Peyer's patch (tissue), 4 donors: Measurements from ENCODE around the gene VEGFD.

ENCODE experiments used
- POLR2A ChIP-seq, 2 donors: fragments of 450-650 bp; IDR thresholded peaks; one replicate each; pipeline ENCODE4 v1.5.1; 2017; ENCODE audit warnings: antibody characterized with exemption in 2 of 2, mild to moderate bottlenecking in 2 of 2, moderate library complexity in 2 of 2
- TF ChIP-seq, protein P1 (sequence below), 6 experiments: fragments of 450-650 bp in 4 of 6; fragments of 200-600 bp in 2 of 6; sonication (generic) in 1 of 6; IDR thresholded peaks; one replicate each; pipeline ENCODE4 v1.5.1; 2017 to 2019; ENCODE audit warnings: antibody characterized with exemption in 6 of 6, mild to moderate bottlenecking in 3 of 6, moderate library complexity in 1 of 6

DNA sequence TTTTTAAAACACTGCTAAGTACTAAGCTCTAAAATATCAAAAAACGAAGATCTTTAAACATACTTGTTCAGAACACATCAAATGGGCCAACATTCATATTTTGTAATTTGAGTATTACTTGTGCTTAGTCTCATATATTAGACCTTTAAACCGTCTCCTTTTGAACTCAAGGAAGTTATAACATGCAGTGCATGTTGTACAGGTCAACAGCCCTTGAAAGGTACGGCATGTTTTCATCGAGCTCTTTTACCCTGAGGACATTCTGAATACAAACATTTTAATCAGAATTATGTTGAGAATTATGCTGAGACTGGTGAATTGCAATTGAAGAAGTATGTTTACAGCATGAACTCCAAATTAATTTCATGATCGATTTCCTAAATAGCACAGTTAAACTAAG lies 61.7 kb downstream of the VEGFD start:
- TF ChIP-seq POLR2A (IDR thresholded peaks at IDR 0.05): no peak
- TF ChIP-seq, protein P1, sequence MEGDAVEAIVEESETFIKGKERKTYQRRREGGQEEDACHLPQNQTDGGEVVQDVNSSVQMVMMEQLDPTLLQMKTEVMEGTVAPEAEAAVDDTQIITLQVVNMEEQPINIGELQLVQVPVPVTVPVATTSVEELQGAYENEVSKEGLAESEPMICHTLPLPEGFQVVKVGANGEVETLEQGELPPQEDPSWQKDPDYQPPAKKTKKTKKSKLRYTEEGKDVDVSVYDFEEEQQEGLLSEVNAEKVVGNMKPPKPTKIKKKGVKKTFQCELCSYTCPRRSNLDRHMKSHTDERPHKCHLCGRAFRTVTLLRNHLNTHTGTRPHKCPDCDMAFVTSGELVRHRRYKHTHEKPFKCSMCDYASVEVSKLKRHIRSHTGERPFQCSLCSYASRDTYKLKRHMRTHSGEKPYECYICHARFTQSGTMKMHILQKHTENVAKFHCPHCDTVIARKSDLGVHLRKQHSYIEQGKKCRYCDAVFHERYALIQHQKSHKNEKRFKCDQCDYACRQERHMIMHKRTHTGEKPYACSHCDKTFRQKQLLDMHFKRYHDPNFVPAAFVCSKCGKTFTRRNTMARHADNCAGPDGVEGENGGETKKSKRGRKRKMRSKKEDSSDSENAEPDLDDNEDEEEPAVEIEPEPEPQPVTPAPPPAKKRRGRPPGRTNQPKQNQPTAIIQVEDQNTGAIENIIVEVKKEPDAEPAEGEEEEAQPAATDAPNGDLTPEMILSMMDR (IDR thresholded peaks at IDR 0.05): no peak
